Ammon's horn (tissue), 1 donor: ENCODE measurements around the gene B4GALNT1.
A peak's percentile ranks its signal among the peaks of the same experiment; 100 is the strongest.
"Not testable (repeated sequence)": the region's sequence is repeated elsewhere in the genome, so short reads cannot be mapped to it uniquely, and the experiment has no call there.

Experiments
- DNase-seq: peaks from one replicate; pipeline ENCODE4 v3.0.0-alpha.2; 2016; ENCODE audit warnings: low spot score

B4GALNT1 gene

GRCh38 chr12:57632958-57633840 is at the start of gene B4GALNT1:
Gene B4GALNT1 (minus strand): TSS chr12:57633201. CDS start chr12:57632132, 1,069 bp downstream.
- DNase-seq, result peak; percentile 64

- DNase-seq, result no peak
These were observed 46.7 kb upstream of the B4GALNT1 start for GRCh38 chr12:57679697-57680096.

GRCh38 chr12:57677947-57678346 is 44.9 kb upstream of the B4GALNT1 start:
- not testable (repeated sequence) for DNase-seq

- no peak for DNase-seq
These were observed 41.7 kb upstream of the B4GALNT1 start for GRCh38 chr12:57674691-57675090.

GRCh38 chr12:57672801-57673200 is 39.8 kb upstream of the B4GALNT1 start:
- DNase-seq, result no peak

GRCh38 chr12:57671811-57672210 is 38.8 kb upstream of the B4GALNT1 start:
- DNase-seq, result not testable (repeated sequence)

- not testable (repeated sequence) for DNase-seq
These were observed 36.7 kb upstream of the B4GALNT1 start for GRCh38 chr12:57669691-57670090.

GRCh38 chr12:57666897-57667296 is 33.9 kb upstream of the B4GALNT1 start:
- DNase-seq, result no peak

GRCh38 chr12:57665066-57665820 is 32.2 kb upstream of the B4GALNT1 start:
- not testable (repeated sequence) for DNase-seq

GRCh38 chr12:57661376-57661775 is 28.4 kb upstream of the B4GALNT1 start:
- DNase-seq, result no peak

GRCh38 chr12:57658890-57659289 is 25.9 kb upstream of the B4GALNT1 start:
- no peak for DNase-seq

GRCh38 chr12:57657744-57658143 is 24.7 kb upstream of the B4GALNT1 start:
- DNase-seq, result no peak

GRCh38 chr12:57656408-57656807 is 23.4 kb upstream of the B4GALNT1 start:
- DNase-seq, result not testable (repeated sequence)

GRCh38 chr12:57655541-57656240 is 22.7 kb upstream of the B4GALNT1 start:
- no peak for DNase-seq

GRCh38 chr12:57654042-57654441 is 21.0 kb upstream of the B4GALNT1 start:
- DNase-seq, result no peak

GRCh38 chr12:57646659-57647049 is 13.7 kb upstream of the B4GALNT1 start:
- DNase-seq, result not testable (repeated sequence)

- DNase-seq, result not testable (repeated sequence)
These were observed 13.1 kb upstream of the B4GALNT1 start for GRCh38 chr12:57645990-57646658.

- no peak for DNase-seq
These were observed 8.9 kb upstream of the B4GALNT1 start for GRCh38 chr12:57641699-57642442.

- DNase-seq, result no peak
These were observed 7.4 kb upstream of the B4GALNT1 start for GRCh38 chr12:57640175-57641042.

GRCh38 chr12:57638096-57638495 is 5.1 kb upstream of the B4GALNT1 start:
- no peak for DNase-seq
